Transverse colon (tissue), 4 donors: ENCODE data around the gene PLPP7. TPM values are rescaled to one million over a fixed set of nuclear protein-coding genes. Genes with fewer than 3 reads are reported as not detected.

ENCODE experiments used
- DNase-seq: peaks from one replicate; pipeline ENCODE4 v3.0.0-alpha.2; 2019
- H3K27ac ChIP-seq, 4 donors: fragments of 200-600 bp; sonication (generic); 2 replicates each; pipeline ENCODE4 v1.5.1; 2016 to 2018; ENCODE audit warnings: inconsistent platforms in 4 of 4
- H3K27me3 ChIP-seq: fragments of 200-600 bp; sonication (generic); 2 replicates; pipeline ENCODE4 v1.5.1; 2017; ENCODE audit warnings: inconsistent platforms
- H3K36me3 ChIP-seq, 4 donors: fragments of 200-600 bp; sonication (generic); 2 replicates each; pipeline ENCODE4 v1.5.1; 2017 to 2019; ENCODE audit warnings: inconsistent platforms in 4 of 4
- H3K4me1 ChIP-seq, 4 donors: fragments of 200-600 bp; sonication (generic); 2 replicates each; pipeline ENCODE4 v1.5.1; 2017 to 2020; ENCODE audit warnings: inconsistent platforms in 4 of 4
- H3K4me3 ChIP-seq, 4 donors: fragments of 200-600 bp; sonication (generic); 1 replicate in 1 of 4; 2 replicates in 3 of 4; pipeline versions ENCODE4 v1.5.1 to v1.6.1; 2017 to 2019; ENCODE audit warnings: inconsistent platforms in 4 of 4
- H3K9me3 ChIP-seq, 2 donors: fragments of 200-600 bp; sonication (generic); 2 replicates each; pipeline ENCODE4 v1.5.1; 2017 to 2019; ENCODE audit warnings: inconsistent platforms in 2 of 2
- EP300 ChIP-seq: sonication (generic); formaldehyde crosslinking; IDR thresholded peaks from one replicate; pipeline ENCODE4 v1.6.1; 2017; ENCODE audit warnings: antibody characterized with exemption, low read depth
- POLR2A ChIP-seq: fragments of 450-650 bp; IDR thresholded peaks from one replicate; pipeline ENCODE4 v1.6.1; 2016; ENCODE audit warnings: antibody characterized with exemption, mild to moderate bottlenecking, moderate library complexity
- POLR2AphosphoS5 ChIP-seq, 3 donors: sonication (generic); formaldehyde crosslinking; IDR thresholded peaks; one replicate each; pipeline ENCODE4 v1.6.1; 2016; ENCODE audit warnings: antibody characterized with exemption in 3 of 3
- WGBS, 2 donors: methylation state at CpG; one replicate each; pipeline ENCODE4 v1.1.5; 2018; ENCODE audit warnings: low coverage in 1 of 2; 5-methylcytosine and 5-hydroxymethylcytosine counted together
- in situ Hi-C, 4 donors: fragments of 200-750 bp; cut with MboI; loops; one replicate each; pipeline versions ENCODE4 v1.15.0 to v1.15.1; 2017; ENCODE audit warnings: low sequenced_read_pairs in 3 of 4, low pct_ligation_motif_present in 1 of 4, low pct_unique_long_range_greater_than_20kb in 1 of 4
- intact Hi-C: fragments of 100-400 bp; cut with DNase I; formaldehyde crosslinking; loops from one replicate; pipeline ENCODE4 v1.15.1; 2023; ENCODE audit warnings: low total_unique reads
- total RNA-seq, 4 donors: library from RNA; depleted of rRNA; stranded (reverse); fragments of >200 nt; gene quantifications; one replicate each; pipeline ENCODE4 v1.1.0, GENCODE V29; 2016
- TF ChIP-seq, protein P1 (sequence below), 5 experiments: fragments of 200-600 bp in 3 of 5; fragments of 450-650 bp in 2 of 5; sonication (generic) in 3 of 5; IDR thresholded peaks; 1 replicate in 2 of 5; 2 replicates in 3 of 5; pipeline ENCODE4 v1.5.1; 2016 to 2017; ENCODE audit warnings: antibody characterized with exemption in 5 of 5, inconsistent platforms in 3 of 5, mild to moderate bottlenecking in 2 of 5, moderate library complexity in 1 of 5

PLPP7 gene
- total RNA-seq, 4 donors from 2014 or later = 3.0 to 10.3 (median 4.1) TPM

DNA sequence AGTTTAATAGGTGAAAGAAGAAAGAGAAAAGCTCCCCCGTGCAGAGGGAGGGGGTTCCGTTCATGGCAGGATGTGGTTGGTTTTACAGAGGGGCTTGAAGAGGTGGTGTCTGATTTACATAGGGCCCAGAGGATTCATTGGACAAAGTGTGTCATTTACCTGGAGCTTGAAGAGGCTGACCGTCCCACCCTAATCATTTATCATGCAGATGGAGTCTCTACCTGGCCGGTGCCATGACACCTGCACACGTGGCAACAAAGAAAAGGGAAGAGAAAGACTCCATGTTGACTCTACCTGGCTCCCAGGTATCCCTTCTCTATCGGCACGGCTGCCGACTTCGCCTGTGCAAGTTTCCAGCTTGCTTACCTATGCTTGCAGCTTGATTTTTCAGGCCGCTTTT lies 69.0 kb downstream of the PLPP7 start:
- intact Hi-C loops (no loop called here), in situ Hi-C loops (loop anchor here in 3 of 4 donors (10.0 to 25.0 kb wide), 3 partner anchors 106 to 379 kb away; partner anchors contain the start of gene RAPGEF1 (in 3 of the 3))
- Histone ChIP-seq H3K4me3 (no peak overlapping the region), H3K9me3 (no peaks in the 10 kb centered on the region), H3K36me3 (no peaks in the 10 kb centered on the region), H3K4me1 (peaks cover 0 to 10% (median 3%) of the 10 kb centered on the region in 4 donors), H3K27me3 (no peaks in the 10 kb centered on the region), H3K27ac (no peak overlapping the region)
- 82 to 96% methylated on average over 4 to 10 of the region's 10 CpGs for WGBS, 2 donors
- no peak for DNase-seq
- TF ChIP-seq, protein P1, sequence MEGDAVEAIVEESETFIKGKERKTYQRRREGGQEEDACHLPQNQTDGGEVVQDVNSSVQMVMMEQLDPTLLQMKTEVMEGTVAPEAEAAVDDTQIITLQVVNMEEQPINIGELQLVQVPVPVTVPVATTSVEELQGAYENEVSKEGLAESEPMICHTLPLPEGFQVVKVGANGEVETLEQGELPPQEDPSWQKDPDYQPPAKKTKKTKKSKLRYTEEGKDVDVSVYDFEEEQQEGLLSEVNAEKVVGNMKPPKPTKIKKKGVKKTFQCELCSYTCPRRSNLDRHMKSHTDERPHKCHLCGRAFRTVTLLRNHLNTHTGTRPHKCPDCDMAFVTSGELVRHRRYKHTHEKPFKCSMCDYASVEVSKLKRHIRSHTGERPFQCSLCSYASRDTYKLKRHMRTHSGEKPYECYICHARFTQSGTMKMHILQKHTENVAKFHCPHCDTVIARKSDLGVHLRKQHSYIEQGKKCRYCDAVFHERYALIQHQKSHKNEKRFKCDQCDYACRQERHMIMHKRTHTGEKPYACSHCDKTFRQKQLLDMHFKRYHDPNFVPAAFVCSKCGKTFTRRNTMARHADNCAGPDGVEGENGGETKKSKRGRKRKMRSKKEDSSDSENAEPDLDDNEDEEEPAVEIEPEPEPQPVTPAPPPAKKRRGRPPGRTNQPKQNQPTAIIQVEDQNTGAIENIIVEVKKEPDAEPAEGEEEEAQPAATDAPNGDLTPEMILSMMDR (IDR thresholded peaks at IDR 0.05) = no peak
- TF ChIP-seq POLR2A = no peak
- TF ChIP-seq EP300 = no peak
- no peak for TF ChIP-seq POLR2AphosphoS5 (IDR thresholded peaks at IDR 0.05)

Other genes starting within 250 kb of the PLPP7 start
- 1 to 10 TPM in 3 of 4 donors, under 1 TPM in 1; 0.75 to 4.4 (median 1.7) TPM for gene AIF1L, start 193.2 kb upstream of the PLPP7 start, total RNA-seq
- gene NUP214, start 164.1 kb upstream of the PLPP7 start, total RNA-seq = 100 to 1,000 TPM in 2 of 4 donors, 10 to 100 TPM in 2; 48.3 to 152 (median 85.9) TPM
- gene FAM78A, start 13.2 kb upstream of the PLPP7 start, total RNA-seq = 1 to 10 TPM in 3 of 4 donors, under 1 TPM in 1; 1.00 to 3.4 (median 2.2) TPM
- 100 to 1,000 TPM in 2 of 4 donors, 10 to 100 TPM in 2; 73.7 to 171 (median 98.9) TPM for gene PRRC2B, start 104.4 kb downstream of the PLPP7 start, total RNA-seq
- 100 to 1,000 TPM in 1 of 4 donors, 10 to 100 TPM in 3; 37.5 to 178 (median 69.5) TPM for gene POMT1, start 213.2 kb downstream of the PLPP7 start, total RNA-seq
- 10 to 100 TPM; 10.5 to 63.6 (median 35.3) TPM for gene UCK1, start 241.5 kb downstream of the PLPP7 start, total RNA-seq